Brain pericyte (primary cell): ENCODE results near the gene RNF213.
"Not testable (repeated sequence)": the region's sequence is repeated elsewhere in the genome, so short reads cannot be mapped to it uniquely, and the experiment has no call there.

Source experiments
- DNase-seq: peaks from one replicate; pipeline ENCODE4 v3.0.0-alpha.2; 2012; ENCODE audit warnings: low read depth, low spot score

The RNF213 gene

DNA sequence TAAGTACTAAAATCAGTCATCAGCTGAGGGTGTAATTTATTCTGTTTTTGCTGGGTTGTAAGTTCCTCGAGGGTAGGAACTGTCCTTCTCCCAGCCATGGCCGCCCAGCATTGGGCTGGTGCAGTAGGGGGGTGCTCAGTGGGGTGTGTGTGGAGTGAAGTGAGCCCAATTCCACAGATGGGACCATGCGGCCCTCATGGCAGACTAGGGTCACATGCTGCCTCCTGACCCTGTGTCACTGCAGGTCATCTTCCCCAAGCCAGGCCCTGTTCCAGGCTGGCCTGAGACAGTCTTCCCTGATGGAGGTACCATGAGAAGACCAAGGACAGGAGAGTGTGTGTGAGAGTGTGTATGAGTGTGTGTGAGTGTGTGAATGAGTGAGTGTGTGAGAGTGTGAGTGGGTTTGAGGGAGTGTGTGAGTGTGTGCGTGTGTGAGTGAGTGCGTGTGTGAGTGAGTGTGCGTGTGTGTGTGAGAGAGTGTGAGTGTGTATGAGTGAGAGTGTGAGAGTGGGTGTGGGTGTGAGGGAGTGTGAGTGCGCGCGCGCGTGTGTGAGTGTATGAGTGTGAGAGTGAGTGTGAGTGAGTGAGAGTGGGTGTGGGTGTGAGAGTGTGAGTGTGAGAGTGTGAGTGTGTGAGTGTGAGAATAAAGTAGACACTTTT lies 36.7 kb upstream of the RNF213 start:
- no peak for DNase-seq

DNA sequence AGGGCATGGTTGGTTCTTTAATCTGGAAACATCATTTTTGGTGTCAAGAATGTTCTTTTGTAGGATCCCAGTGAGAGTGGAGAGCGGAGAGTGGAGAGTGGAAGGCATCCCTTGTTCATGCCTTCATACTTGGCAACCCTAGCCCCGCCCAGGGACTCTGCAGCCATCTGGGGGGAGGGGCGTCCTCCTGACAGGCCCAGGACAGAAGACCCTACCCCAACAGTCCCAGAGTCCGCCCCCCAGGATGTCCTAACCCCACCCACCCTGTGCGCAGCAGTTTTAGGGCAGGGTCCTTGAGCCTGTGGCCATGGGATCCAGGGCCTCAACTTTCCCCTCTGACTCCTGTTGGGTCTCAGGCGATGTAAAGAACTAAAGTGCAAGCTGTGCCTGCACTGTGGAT lies 36.0 kb upstream of the RNF213 start:
- DNase-seq: no peak

DNA sequence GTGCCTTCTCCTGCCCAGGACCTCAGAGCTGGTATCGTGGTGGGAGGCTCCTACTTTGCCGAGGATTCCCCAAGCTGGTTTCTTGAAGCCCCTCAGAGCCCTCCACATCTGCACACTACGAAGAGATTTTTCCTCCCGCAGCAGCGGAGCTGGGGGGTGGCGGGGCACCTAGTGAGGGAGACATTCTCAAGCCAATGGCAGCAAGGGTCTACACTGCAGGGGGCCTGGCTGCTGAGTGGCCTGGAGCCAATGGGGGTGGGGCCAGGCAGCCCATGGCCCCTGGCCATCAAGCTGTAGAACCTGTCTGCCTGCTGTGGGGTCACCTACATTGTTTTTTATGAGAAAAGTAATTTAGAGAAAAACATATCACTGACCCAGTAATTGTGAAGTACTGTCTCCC lies 35.4 kb upstream of the RNF213 start:
- no peak for DNase-seq

DNA sequence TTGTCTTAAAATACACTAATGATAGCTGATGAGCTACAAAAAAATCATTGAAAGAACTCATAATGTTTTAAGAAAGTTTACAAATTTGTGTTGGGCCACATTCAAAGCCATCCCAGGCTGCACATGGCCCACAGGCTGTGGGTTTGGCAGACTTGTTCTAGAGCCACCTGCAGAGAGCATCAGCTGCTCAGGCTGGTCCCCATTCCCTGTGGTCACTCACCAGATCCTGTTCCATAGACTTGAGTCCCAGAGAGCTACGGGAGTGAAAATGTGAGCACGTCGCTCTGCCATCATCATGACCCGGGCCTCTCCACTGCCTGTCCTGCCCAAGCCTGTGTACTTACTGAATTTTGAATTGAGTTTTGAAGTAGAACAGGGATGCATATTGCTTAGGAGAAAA lies 33.5 kb upstream of the RNF213 start:
- DNase-seq: no peak

DNA sequence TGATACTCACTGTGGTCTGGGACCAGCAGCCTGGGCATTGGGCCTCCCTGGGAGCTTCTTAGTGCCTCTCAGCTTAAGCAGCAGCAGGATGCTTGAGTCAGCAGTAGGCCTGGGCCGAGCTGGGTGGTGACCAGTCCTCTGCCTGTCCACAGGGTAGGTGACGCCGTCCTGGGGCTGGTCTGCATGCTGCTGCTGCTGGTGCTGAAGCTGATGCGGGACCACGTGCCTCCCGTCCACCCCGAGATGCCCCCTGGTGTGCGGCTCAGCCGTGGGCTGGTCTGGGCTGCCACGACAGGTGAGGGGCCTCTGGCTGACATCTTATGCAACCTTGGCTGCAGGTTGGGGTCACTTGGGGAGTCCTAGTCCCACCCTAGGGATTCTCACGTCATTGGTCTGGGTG lies 33.0 kb upstream of the RNF213 start:
- DNase-seq: no peak

DNA sequence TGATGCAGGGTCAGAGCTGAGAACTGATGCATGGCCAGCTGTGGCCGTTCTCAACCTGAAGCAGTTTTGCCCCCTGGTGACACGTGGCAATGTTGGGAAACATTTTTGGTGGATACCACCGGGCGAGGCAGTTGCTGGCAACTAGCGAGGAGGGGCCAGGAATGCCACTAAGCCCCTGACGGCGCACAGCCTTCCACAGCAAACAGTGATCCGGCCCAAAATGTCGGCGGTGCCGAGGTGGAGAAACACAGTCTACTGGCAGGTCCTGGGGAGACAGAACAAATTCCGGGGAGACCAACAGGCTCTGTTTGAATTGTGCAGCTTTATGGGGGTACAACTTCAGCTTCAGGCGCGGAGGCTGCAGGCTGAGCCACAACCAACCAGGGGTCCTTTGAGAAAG lies 32.2 kb upstream of the RNF213 start:
- DNase-seq: no peak

DNA sequence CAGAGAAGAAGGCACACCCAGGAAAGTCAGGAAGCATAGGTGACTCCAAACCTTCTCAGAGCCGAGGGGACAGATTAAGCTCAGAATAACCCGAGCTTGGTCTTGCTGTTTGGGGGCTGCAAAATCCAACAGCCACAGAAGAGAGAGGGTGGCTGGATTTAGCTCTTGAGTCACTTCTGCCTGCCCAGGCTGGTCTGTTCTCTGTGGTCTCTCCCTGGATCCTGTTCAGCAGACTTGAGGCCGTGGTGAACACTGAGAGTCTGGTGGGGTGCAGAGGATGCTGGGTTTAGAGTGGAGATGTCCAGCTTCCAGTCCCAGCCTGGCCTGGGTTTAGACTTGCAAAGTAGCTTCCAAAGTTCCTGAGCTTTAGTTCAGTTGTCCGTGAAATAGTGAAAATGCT lies 31.6 kb upstream of the RNF213 start:
- no peak for DNase-seq

DNA sequence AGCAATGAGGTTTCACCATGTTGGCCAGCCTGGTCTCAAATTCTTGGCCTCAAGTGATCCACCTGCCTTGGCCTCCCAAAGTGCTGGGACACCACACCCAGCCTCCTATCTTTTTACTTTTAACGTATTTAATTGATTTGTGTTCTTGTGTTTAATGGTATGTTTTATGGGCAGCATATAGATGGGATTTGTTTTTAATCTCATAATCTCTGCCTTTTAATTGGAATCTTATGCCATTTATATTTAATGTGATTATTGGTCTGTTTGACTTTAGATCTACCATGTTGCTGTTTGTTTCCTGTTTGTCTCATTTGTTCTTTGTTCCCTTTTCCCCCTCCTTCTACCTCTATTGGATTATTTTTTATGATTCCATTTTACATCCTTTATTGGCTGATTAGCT lies 28.2 kb upstream of the RNF213 start:
- no peak for DNase-seq

DNA sequence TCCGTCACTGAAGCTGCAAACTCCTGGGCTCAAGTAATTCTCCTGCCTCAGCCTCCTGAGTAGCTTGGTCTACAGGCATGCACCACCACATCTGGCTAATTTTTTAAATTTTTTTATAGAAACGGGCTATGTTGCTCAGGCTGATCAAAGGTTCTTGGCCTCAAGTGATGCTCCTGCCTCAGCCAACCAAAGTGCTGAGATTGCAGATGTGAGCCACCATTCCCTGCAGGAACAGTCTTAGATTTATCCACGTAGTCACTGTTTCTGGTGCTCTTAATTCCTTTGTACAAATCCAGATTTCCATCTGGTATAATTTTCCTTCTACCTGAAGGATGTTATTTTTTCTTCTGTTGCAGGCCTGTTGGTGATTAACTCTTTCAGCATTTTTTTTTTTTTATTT lies 27.4 kb upstream of the RNF213 start:
- no peak for DNase-seq

DNA sequence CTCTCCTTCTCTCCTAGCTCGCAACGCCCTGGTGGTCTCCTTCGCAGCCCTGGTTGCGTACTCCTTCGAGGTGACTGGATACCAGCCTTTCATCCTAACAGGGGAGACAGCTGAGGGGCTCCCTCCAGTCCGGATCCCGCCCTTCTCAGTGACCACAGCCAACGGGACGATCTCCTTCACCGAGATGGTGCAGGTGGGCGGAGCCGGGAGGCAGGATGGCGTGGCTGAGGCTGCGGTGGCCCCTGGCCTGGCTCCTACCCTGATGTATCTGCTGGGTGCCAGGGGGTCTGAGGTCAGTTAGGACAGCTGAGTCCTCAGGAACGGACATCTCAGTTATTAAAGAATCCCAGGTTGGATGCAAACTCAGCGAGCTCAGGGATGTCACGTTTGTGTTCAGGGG lies 23.7 kb upstream of the RNF213 start:
- no peak for DNase-seq

DNA sequence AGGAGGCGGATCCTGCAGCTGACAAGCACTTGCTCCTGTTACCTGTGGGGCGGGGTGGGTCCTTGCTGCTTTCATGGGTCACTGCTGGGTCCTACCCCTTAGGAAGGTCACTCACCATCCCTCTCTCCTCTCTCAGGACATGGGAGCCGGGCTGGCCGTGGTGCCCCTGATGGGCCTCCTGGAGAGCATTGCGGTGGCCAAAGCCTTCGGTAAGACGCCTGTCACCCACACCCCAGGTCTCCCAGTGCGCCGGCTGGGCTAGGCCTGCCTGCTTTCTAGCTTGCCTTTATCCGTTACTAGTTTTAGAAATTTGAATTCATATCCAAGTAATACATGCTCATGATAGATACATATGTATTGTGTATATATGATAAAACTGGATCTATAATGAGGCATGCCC lies 23.3 kb upstream of the RNF213 start:
- no peak for DNase-seq

DNA sequence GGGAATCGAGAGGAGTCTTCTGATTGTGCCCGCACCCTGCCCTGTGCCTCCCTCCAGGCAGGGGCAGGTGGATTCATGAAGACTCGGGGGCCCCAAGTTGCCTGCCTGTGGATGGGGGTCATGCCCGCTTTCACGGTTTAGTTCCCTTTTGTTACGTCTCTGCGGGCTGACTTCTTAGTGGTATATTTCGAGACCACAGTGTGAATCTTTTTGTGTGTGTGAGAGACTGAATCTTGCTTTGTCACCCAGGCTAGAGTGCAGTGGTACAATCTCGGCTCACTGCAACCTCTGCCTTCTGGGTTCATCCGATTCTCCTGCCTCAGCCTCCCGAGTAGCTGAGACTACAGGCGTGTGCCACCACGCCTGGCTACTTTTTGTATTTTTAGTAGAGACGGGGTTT lies 18.1 kb upstream of the RNF213 start:
- DNase-seq: no peak

DNA sequence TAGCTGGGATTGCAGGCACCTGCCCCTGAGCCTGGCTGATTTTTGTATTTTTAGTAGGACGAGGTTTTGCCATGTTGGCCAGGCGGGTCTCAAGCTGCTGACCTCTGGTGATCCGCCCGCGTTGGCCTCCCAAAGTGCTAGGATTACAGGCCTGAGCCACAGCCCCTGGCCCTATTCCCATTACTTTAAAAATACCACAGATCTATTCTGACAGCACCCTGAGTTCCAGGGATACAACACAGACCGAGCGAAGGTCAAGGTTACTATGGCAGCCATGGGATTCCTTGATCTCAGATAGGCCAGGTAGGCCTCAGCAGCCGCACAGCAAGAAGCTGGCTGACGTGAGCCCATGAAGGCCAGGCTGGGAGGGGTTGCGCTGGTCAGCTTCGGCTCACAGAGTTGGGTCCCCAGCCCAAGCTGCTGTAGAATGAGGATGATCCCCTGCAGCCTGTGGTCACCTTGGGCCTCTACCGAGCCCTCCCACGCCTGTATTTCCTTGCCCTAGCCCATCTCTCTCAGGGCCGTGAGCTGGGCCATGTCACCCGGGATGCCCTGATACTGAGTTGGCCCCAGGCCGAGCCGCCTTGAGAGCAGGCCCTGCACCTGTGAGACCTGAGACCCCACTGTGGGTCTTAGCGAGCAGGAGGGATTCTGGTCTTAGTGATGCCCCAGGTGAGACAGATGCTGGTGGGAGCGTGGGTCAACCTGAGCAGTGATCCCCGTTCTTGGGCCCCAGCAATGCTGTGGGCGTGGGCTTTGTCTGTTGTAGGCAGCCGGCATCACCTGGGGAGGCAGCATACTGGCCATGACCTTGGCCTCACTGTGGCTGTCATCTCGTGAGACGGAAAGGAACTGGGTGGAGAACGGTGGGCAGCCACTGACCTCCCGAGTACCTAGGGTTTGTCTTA lies 16.9 kb upstream of the RNF213 start:
- DNase-seq: no peak

DNA sequence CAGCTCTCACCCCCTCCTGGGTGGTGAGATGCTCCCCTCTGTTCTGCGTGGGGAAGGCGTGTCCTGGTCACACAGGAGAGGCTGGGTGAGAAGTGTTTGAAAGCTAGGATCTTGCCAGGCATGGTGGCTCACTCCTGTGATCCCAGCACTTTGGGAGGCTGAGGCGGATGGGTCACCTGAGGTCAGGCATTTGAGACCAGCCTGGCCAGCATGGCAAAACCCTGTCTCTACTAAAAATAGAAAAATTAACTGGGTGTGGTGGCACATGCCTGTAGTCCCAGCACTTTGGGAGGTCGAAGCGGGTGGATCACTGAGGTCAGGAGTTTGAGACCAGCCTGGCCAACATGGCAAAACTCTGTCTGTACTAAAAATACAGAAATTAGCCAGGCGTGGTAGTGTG lies 16.2 kb upstream of the RNF213 start:
- DNase-seq: not testable (repeated sequence)

DNA sequence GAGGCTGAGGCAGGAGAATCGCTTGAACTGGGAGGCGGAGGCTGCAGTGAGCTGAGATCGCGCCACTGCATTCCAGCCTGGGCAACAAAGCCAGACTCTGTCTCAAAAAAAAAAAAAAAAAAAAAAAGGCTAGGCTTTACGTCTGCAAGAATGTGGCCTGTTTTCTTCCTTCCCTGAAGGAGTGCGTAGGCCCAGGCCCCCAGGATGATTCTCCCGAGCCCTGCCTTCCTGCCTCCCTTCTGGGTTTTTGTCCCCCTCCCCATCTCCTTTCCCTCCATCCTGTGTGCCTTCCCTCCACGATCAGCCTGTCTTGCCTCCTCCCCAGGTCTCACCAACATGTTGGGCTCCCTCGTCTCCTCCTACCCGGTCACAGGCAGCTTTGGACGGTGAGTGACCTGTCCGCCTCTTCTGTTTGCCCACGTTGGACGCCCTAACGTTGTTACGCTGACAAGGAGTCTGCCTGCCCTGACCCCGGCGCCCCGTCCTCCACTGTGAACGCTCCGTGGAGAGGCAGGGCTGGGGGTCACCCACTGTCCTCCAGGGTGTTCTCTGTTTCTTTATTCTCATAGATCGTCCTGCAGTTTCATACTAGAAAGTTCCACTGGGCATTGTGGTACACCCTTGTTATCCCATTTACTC lies 15.7 kb upstream of the RNF213 start:
- DNase-seq: no peak

DNA sequence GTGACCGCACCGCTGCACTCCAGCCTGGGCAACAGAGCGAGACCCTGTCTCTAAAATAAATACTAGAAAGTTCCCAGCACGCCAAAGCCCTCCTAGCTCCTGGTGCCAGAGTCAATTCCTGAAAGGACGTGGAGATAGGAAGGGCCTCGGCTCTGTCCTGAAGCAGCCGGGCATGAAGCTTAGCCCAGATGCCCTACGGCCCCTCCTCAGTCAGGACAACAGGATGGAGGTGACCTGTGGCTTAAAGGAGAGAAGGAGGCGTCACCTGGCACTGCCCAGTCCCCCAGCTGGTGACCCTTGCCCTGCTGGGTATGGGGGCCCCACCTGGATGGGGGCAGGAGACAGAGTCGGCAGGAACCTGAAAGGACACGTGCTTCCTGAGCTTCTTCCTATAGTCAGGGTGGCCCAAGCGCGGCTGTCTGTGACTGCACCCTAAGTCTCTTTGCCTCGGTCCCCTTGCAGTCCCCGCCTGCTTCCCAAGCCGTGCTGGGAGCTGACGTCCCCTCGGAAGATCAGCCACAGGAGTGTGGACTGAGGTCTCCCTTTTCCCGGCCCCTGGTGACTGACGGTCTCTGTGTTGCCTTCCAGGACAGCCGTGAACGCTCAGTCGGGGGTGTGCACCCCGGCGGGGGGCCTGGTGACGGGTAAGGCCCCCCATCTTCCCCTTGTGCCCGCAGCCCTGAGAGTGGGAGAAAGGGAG lies 14.9 kb upstream of the RNF213 start:
- no peak for DNase-seq

DNA sequence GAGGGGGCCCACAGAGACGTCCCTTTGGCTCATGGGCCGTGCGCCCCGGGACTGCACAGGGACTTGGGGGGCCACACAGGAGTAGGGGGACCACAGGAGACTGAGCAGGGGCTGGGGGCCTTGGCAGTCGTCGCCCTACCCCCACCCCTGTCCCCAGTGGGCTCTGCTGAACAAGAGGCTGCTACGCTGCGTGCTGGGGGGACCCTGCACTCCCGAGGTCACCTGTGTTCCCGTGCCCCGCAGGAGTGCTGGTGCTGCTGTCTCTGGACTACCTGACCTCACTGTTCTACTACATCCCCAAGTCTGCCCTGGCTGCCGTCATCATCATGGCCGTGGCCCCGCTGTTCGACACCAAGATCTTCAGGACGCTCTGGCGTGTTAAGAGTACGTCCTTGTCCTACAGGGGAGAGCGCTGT lies 14.4 kb upstream of the RNF213 start:
- DNase-seq: no peak

DNA sequence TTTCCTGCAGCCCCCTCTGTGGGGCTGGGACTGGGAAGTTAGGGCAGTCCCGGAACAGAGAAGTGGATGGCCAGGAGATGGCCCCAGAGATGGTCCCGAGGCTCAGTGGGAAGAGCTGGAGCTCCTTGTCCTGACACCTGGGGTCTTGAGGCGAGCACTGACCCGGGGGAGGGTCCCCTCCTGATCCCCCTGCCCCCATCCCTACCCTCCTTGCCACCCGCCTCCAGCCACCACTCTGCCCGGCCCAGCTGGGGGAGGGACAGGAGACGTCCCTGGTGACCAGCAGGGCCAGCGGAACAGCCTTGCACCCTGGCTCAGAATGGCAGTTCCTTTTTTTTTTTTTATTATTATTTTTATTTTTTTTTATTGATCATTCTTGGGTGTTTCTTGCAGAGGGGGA lies 13.9 kb upstream of the RNF213 start:
- no peak for DNase-seq

DNA sequence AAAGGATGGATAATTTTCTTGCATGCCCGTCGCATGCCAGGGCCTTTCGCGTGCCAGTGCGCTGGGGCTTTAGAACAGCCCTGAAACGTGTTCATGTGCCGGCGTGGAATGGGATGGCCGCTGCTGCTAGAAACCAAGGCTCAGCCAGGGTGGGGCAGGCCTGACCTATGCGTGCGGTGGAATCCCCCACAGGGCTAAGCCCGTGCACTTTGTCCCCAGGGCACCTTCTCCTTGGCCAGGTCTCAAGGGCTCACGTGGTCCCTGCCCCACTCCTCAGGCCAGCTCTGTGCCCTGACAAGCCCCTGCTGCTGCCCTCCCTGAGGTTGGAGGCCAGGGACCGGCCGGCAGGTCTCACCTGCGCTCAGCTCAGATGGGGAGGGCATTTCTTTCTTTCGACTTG lies 13.1 kb upstream of the RNF213 start:
- DNase-seq: no peak

DNA sequence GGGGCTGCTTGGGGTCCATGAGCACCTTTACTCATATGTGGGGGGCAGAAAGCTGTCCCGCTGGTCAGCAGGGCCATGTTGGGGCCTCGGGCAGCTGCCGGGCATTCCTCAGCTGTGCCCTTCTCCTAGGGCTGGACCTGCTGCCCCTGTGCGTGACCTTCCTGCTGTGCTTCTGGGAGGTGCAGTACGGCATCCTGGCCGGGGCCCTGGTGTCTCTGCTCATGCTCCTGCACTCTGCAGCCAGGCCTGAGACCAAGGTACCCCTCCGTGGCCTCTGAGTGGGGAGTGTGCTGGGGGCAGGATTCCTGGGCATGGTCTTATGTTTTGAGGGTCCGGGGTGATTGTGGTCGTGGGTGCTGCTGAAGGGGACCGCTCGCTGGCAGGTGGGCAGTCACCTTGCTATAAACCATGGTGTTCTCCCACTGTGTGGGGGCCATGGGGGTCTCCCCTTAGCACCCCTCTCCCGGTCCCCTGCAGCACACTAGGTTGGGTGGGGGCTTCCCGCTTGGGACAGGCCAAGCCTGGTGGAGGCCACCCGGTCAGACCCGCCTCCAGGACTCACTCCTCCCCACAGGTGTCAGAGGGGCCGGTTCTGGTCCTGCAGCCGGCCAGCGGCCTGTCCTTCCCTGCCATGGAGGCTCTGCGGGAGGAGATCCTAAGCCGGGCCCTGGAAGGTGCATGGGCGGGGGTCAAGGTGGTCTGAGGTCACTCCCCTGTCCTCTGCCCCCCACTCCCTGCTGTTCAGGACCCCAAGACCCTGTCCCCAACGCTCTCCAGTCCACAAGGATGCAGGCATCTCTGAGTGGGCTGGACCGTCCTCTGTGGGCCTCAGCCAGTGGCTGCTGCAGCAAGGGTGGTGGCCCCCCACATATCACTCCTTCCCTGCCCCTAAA lies 12.4 kb upstream of the RNF213 start:
- no peak for DNase-seq
